Activated naive CD4-positive, alpha-beta T cell treated with anti-CD3 and anti-CD28 coated beads, Interleukin-2, amount 50 U/mL, for 72 hours (primary cell): ENCODE results near the gene IFT172. TPM values are rescaled to one million over a fixed set of nuclear protein-coding genes. Genes with fewer than 3 reads are reported as not detected.
A peak's percentile ranks its signal among the peaks of the same experiment; 100 is the strongest.
"Not testable (repeated sequence)": the region's sequence is repeated elsewhere in the genome, so short reads cannot be mapped to it uniquely, and the experiment has no call there.

Experiments
- ATAC-seq, 2 donors: fragments of 150-1000 bp; cut with Tn5 transposase; 2 replicates each; pipeline ENCODE4 v1.10.0; 2021; ENCODE audit warnings: mild to moderate bottlenecking in 2 of 2, moderate library complexity in 2 of 2
- DNase-seq, 2 donors: peaks; one replicate each; pipeline ENCODE4 v3.0.0; 2021 to 2022; ENCODE audit warnings: low spot score in 2 of 2
- H3K27ac Mint-ChIP-seq, 2 donors: one replicate each; pipeline ENCODE4 v1.8.0; 2022; ENCODE audit warnings: mild to moderate bottlenecking in 2 of 2, mixed read lengths in 2 of 2
- H3K36me3 Mint-ChIP-seq, 2 donors: one replicate each; pipeline ENCODE4 v1.8.0; 2022; ENCODE audit warnings: mixed read lengths in 2 of 2
- H3K9me3 Mint-ChIP-seq, 2 donors: one replicate each; pipeline ENCODE4 v1.8.0; 2022; ENCODE audit warnings: mixed read lengths in 2 of 2
- total RNA-seq, 2 donors: library from RNA; stranded (reverse); gene quantifications; one replicate each; pipeline ENCODE4 v1.2.3, GENCODE V29; 2022

The IFT172 gene, protein sequence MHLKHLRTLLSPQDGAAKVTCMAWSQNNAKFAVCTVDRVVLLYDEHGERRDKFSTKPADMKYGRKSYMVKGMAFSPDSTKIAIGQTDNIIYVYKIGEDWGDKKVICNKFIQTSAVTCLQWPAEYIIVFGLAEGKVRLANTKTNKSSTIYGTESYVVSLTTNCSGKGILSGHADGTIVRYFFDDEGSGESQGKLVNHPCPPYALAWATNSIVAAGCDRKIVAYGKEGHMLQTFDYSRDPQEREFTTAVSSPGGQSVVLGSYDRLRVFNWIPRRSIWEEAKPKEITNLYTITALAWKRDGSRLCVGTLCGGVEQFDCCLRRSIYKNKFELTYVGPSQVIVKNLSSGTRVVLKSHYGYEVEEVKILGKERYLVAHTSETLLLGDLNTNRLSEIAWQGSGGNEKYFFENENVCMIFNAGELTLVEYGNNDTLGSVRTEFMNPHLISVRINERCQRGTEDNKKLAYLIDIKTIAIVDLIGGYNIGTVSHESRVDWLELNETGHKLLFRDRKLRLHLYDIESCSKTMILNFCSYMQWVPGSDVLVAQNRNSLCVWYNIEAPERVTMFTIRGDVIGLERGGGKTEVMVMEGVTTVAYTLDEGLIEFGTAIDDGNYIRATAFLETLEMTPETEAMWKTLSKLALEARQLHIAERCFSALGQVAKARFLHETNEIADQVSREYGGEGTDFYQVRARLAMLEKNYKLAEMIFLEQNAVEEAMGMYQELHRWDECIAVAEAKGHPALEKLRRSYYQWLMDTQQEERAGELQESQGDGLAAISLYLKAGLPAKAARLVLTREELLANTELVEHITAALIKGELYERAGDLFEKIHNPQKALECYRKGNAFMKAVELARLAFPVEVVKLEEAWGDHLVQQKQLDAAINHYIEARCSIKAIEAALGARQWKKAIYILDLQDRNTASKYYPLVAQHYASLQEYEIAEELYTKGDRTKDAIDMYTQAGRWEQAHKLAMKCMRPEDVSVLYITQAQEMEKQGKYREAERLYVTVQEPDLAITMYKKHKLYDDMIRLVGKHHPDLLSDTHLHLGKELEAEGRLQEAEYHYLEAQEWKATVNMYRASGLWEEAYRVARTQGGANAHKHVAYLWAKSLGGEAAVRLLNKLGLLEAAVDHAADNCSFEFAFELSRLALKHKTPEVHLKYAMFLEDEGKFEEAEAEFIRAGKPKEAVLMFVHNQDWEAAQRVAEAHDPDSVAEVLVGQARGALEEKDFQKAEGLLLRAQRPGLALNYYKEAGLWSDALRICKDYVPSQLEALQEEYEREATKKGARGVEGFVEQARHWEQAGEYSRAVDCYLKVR (N-terminal part only)
- total RNA-seq: 10 to 100 TPM; 15.8 to 16.4 TPM

- Mint-ChIP-seq H3K36me3 (no peaks in the 10 kb centered on the region), H3K9me3 (no peaks in the 10 kb centered on the region), H3K27ac (peak within 1 kb of the TSS; percentile 83 to 84)
- DNase-seq: peak; percentile 97 to 98
- ATAC-seq: peak; percentile 93 to 97
Observed at GRCh38 chr2:27489498-27490397, at the start of gene IFT172. Gene IFT172, minus strand, starts transcription at chr2:27489743. Its CDS starts 90 bp downstream, at chr2:27489653.

- not testable (repeated sequence) for ATAC-seq, H3K36me3 Mint-ChIP-seq, DNase-seq, H3K9me3 Mint-ChIP-seq, H3K27ac Mint-ChIP-seq
Observed at GRCh38 chr2:27538839-27539450, 49.4 kb upstream of the IFT172 start.

DNA sequence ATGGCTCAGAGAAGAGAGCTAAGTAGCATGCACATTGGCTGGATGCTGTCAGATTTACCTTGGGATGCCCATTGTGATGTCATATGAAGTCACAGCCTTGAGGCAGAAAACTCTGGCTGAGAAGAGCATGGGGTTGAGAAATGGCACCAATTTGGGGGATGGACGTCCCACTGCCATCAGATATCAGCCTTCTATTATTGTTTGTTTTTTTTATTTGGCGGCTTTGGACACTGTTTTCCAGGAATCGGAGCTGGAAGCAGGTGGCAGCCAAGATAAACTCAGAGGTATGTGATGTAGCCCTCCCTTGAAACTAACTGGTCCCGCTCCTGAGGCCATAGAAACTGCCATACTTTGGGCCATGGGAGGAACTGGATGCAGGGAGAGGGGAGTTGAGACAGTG lies 47.7 kb upstream of the IFT172 start:
- Mint-ChIP-seq H3K27ac (no peak overlapping the region), H3K9me3 (no peaks in the 10 kb centered on the region), H3K36me3 (no peaks in the 10 kb centered on the region)
- no peak for DNase-seq
- no peak for ATAC-seq

- no peak for ATAC-seq
Observed at GRCh38 chr2:27531983-27532382, 42.4 kb upstream of the IFT172 start.

DNA sequence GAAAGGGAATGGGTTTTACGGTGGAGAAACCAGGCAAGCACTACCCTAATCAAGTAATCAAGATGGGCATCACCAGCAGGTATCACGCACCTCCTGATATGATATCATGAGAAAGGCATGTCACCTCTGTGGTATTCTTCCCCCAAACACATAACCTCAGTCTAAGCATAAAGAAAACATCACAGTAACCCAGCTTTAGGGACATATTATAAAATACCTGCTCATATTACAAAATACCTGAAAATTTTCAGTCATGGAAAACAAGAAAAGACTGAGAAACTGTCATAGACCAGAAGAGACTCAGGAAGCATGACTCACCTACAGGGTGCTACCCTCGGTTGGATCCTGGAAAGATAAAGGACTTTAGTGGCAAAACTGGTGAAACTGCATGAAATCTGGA lies 37.6 kb upstream of the IFT172 start:
- ATAC-seq (peak in 1 of 2 donors; percentile 53), DNase-seq (no peak)
- no peaks in the 10 kb centered on the region for H3K9me3 Mint-ChIP-seq
- H3K27ac Mint-ChIP-seq: no peak overlapping the region
- no peaks in the 10 kb centered on the region for H3K36me3 Mint-ChIP-seq

More at GRCh38 chr2:27531983-27532382, 42.4 kb upstream of the IFT172 start:
- Mint-ChIP-seq H3K36me3 (no peaks in the 10 kb centered on the region), H3K27ac (no peak overlapping the region), H3K9me3 (no peaks in the 10 kb centered on the region)
- DNase-seq: no peak

- H3K27ac Mint-ChIP-seq: no peak overlapping the region
- H3K36me3 Mint-ChIP-seq: no peaks in the 10 kb centered on the region
- ATAC-seq: no peak
- DNase-seq: no peak
- no peaks in the 10 kb centered on the region for H3K9me3 Mint-ChIP-seq
Observed at GRCh38 chr2:27522400-27522945, 32.9 kb upstream of the IFT172 start.

- DNase-seq (no peak), ATAC-seq (no peak)
- no peaks in the 10 kb centered on the region for H3K36me3 Mint-ChIP-seq
- no peaks in the 10 kb centered on the region for H3K9me3 Mint-ChIP-seq
- peak overlapping the region in 1 of 2 donors; percentile 80 for H3K27ac Mint-ChIP-seq
Observed at GRCh38 chr2:27520316-27520715, 30.8 kb upstream of the IFT172 start.

- H3K27ac Mint-ChIP-seq: no peak overlapping the region
- no peaks in the 10 kb centered on the region for H3K9me3 Mint-ChIP-seq
- DNase-seq (no peak), ATAC-seq (no peak)
- H3K36me3 Mint-ChIP-seq: no peaks in the 10 kb centered on the region
Observed at GRCh38 chr2:27518782-27519113, 29.2 kb upstream of the IFT172 start.

DNA sequence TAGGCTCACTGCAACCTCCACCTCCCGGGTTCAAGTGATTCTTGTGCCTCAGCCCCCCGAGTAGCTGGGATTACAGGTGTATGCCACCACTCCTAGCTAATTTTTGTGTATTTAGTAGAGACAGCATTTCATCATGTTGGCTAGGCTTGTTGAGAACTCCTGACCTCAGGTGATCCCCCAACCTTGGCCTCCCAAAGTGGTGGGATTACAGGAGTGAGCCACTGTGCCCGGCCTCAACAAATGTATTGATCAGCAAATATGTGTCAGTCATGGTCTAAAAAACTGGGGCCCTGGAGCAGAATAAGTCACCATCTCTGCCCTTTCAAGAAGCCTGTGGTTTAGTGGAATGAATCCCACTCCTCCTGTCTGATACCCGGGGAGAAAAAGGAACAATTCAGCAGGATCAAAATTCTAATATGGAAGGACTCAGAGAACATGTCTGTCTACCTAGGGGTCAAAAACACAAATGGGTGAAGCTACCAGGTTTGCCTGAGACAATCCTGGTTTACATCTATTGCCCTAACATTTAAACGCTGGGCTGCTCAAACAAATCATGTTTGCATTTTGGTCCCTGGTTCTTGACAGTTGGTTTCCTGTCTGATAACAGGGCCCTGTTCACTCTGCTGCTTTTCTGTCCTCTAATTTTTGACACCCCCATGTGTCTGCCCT lies 28.7 kb upstream of the IFT172 start:
- Mint-ChIP-seq H3K27ac (no peak overlapping the region), H3K36me3 (no peaks in the 10 kb centered on the region), H3K9me3 (no peaks in the 10 kb centered on the region)
- ATAC-seq (no peak), DNase-seq (no peak)

DNA sequence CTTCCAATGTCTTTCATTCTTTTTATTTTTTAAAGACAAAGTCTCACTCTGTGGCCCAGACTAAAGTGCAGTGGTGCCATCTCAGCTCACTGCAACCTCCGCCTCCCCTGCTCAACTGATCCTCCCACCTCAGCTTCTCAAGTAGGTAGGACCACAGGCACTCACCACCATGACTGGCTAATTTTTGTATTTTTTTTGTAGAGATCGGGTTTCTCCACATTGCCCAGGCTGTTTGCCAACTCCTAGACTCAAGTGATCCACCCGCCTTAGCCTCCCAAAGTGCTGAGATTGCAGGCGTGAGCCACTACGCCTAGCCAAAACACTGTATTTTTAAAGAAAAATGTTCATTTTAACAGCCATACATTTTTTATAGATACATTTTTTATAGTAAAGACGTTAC lies 19.8 kb upstream of the IFT172 start:
- Mint-ChIP-seq H3K9me3 (no peaks in the 10 kb centered on the region), H3K27ac (no peak overlapping the region), H3K36me3 (no peaks in the 10 kb centered on the region)
- ATAC-seq: no peak
- DNase-seq: no peak

DNA sequence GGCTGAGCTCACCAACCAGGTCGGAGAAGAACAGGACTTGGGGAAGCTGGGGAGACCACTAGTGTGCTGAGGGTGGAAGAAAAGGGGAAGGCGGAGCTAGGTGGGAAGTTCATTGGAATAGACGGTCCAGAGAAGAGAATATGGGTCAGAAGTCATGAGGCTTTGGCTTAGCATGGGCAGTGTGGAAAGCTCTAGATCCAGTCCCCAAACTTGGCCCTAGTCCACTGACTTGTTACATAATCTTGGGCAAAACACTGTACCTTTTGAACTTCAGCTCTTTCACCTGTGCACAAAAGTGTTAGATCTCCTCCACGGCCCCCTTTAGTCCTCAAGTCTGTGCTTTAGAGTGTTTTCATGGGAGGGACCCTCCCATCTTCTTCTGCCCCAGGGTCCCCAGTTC lies 17.8 kb upstream of the IFT172 start:
- H3K9me3 Mint-ChIP-seq: no peaks in the 10 kb centered on the region
- H3K36me3 Mint-ChIP-seq: no peaks in the 10 kb centered on the region
- no peak for ATAC-seq
- no peak for DNase-seq
- no peak overlapping the region for H3K27ac Mint-ChIP-seq

GRCh38 chr2:27506587-27506986 lies 17.0 kb upstream of the IFT172 start:
- ATAC-seq (no peak), DNase-seq (no peak)
- Mint-ChIP-seq H3K9me3 (no peaks in the 10 kb centered on the region), H3K36me3 (no peaks in the 10 kb centered on the region), H3K27ac (peak overlapping the region in 1 of 2 donors; percentile 37)

DNA sequence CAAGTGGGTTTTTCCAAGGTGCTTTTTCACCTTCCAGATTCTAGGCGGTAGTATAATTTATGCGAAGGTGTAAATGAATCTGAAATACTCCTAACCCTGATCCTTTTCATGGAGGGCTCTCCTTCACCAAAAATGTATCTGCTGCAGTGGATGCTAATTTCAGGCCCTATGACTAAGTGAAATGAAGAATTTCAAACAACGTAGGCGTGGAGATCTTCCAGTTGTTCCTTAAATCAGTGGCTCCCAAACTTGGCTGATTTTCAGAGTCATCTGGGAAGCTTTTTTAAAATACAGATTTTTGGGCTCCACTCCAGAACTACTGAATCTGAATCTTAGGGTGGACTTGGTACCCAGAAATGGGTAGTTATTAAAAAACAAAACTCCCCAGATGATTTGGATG lies 12.6 kb upstream of the IFT172 start:
- Mint-ChIP-seq H3K9me3 (no peaks in the 10 kb centered on the region), H3K27ac (no peak overlapping the region), H3K36me3 (no peaks in the 10 kb centered on the region)
- DNase-seq: no peak
- ATAC-seq: no peak

DNA sequence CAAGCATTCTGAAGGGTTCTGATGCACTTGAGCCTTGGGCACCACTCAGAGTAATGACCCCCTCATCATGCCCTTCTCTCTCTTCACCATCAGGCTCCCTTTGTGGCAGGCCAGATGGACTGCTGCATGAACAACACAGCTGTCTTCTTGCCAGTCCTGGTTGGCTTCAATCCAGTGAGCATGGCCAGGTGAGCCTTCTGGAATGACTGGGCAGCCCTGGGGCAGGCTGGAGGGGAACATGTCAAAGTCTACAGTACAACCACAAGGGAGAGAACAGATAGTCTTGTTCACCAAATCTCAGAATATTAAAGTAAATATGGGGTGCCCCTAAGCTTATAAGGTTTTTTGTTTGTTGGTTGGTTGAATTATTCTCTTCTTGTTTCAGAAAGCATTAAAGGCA lies 11.5 kb upstream of the IFT172 start:
- DNase-seq: no peak
- no peaks in the 10 kb centered on the region for H3K9me3 Mint-ChIP-seq
- ATAC-seq: no peak
- no peak overlapping the region for H3K27ac Mint-ChIP-seq
- H3K36me3 Mint-ChIP-seq: no peaks in the 10 kb centered on the region

- no peaks in the 10 kb centered on the region for H3K9me3 Mint-ChIP-seq
- no peak for DNase-seq
- no peak for ATAC-seq
- H3K27ac Mint-ChIP-seq: no peak overlapping the region
- peaks cover 6 to 8% of the 10 kb centered on the region in 2 donors for H3K36me3 Mint-ChIP-seq
Observed at GRCh38 chr2:27498975-27499374, 9.4 kb upstream of the IFT172 start.
